DMS153 treated with DMSO at 0.1 percent for 48 hours (cell line): ENCODE results near the gene NPB.

Experiments
- DNase-seq: peaks from one replicate; lab custom pipeline; 2025; ENCODE audit not compliant: unreplicated experiment; lab: John Stamatoyannopoulos, UW

NPB gene

GRCh38 chr17:81898029-81898866 is 3.8 kb upstream of the NPB start:
- no peak for DNase-seq

- no peak for DNase-seq
Measured at GRCh38 chr17:81898885-81899284, 3.2 kb upstream of the NPB start.

GRCh38 chr17:81899514-81900166 is 2.4 kb upstream of the NPB start:
- no peak for DNase-seq

- DNase-seq: no peak
Measured at GRCh38 chr17:81900181-81900820, 1.7 kb upstream of the NPB start.

GRCh38 chr17:81901167-81902022 is 643 bp upstream of the NPB start:
- DNase-seq: no peak

GRCh38 chr17:81902653-81903414 is 796 bp downstream of the NPB start:
- no peak for DNase-seq

GRCh38 chr17:81903415-81903831 is 1.4 kb downstream of the NPB start:
- no peak for DNase-seq

GRCh38 chr17:81903896-81904599 is 2.0 kb downstream of the NPB start:
- DNase-seq: no peak

GRCh38 chr17:81904600-81905423 is 2.8 kb downstream of the NPB start:
- DNase-seq: no peak

GRCh38 chr17:81905424-81905875 is 3.4 kb downstream of the NPB start:
- DNase-seq: no peak

- DNase-seq: no peak
Measured at GRCh38 chr17:81905993-81906392, 4.0 kb downstream of the NPB start.

- DNase-seq: no peak
Measured at GRCh38 chr17:81906476-81907218, 4.6 kb downstream of the NPB start.

- DNase-seq: no peak
Measured at GRCh38 chr17:81907219-81908145, 5.4 kb downstream of the NPB start.

- no peak for DNase-seq
Measured at GRCh38 chr17:81908793-81909192, 6.8 kb downstream of the NPB start.

- DNase-seq: no peak
Measured at GRCh38 chr17:81909231-81909630, 7.2 kb downstream of the NPB start.

GRCh38 chr17:81909966-81910839 is 8.2 kb downstream of the NPB start:
- no peak for DNase-seq
